ES-I3 (cell line): ENCODE measurements around the gene CLEC7A.

Experiments
- H3K36me3 ChIP-seq: 2 replicates; pipeline ENCODE4 v1.6.1; 2013; ENCODE audit warnings: mild to moderate bottlenecking, low read length, control low read depth, moderate library complexity; ENCODE audit not compliant: insufficient read depth
- H3K4me1 ChIP-seq: 2 replicates; pipeline ENCODE4 v1.6.1; 2013; ENCODE audit warnings: mild to moderate bottlenecking, control low read depth, low read length; ENCODE audit not compliant: insufficient read depth
- H3K9ac ChIP-seq: 2 replicates; pipeline ENCODE4 v1.6.1; 2013; ENCODE audit warnings: low read depth, mild to moderate bottlenecking, low read length, moderate library complexity
- H3K9me3 ChIP-seq: 2 replicates; pipeline ENCODE4 v1.6.1; 2013; ENCODE audit warnings: mild to moderate bottlenecking, low read length, moderate library complexity; ENCODE audit not compliant: control insufficient read depth, insufficient read depth

CLEC7A gene

DNA sequence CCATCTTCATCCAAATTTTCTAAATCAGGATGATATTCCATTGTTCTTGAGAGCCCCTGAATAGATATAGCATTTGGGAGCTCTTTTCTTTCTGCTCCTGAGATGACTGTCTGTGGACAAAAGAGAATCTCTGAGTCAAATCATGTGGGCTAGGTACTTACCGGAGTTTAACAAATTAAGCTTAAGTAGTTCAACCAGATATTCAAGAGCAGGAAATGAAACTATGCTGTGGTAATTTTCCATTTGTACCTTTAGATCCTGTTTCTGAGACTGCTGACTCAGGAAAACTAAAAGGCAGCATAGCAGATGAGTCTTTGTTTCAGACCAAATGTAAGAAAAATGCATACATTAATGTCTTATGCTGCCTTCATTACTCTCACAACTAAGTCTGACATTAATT is at the start of gene CLEC7A:
Gene CLEC7A, minus strand, starts transcription at position 158 of the 400 bp plus-strand sequence. Its CDS starts 117 bp downstream, at position 41.
- no peak within 1 kb of the TSS for H3K9ac ChIP-seq
- peaks cover 21% of the 10 kb centered on the region for H3K4me1 ChIP-seq
- no peaks in the 10 kb centered on the region for H3K9me3 ChIP-seq
- no peaks in the 10 kb centered on the region for H3K36me3 ChIP-seq

DNA sequence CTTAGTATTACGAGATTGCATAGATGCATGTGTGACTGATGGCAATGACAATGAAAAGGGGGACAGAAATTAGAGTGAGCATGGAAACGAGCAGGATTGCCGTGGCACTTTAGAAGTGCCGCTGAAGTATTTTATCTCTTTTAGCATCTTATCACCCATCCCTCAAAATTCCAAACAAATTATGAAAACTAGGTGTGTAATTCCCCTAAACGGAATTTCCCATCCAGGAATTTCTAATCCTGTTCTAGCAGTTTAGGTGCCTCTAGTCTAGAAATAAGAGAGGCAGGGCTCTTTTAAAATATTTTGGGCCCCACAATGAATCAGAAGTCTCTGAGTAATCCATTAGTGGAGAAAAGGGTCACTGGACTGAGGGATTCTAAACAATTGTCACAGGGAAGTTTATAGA is 49.8 kb upstream of the CLEC7A start:
- Histone ChIP-seq H3K4me1 (0 out of 2 replicates have a peak, but pooled peaks cover 3% of the 10 kb centered on the region), H3K9ac (no peak overlapping the region), H3K9me3 (no peaks in the 10 kb centered on the region), H3K36me3 (no peaks in the 10 kb centered on the region)

DNA sequence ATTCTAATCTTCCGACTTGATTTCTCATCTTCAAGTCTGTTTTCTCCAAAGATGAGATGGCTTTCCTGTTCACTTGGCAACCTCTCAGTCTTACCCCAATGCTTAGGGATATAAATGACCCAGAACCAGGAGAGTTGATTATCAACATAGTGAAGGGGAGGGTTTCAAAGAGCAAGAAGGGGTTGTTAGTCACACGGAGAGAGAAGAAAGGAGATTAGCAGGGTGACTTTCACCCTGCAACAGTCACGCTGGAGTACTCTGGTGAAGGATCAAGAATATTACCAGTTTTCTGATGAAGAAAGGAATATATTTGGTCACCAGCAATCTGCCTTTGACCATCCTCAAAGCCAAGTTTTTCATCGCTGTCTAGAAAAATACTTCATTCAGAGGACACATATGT is 48.8 kb upstream of the CLEC7A start, which contains the start of gene TMEM52B:
Gene TMEM52B, plus strand, starts transcription at position 212 of the 400 bp plus-strand sequence. CDS start 543 bp downstream, outside the sequence.
- H3K9ac ChIP-seq = no peak within 1 kb of the TSS
- no peaks in the 10 kb centered on the region for H3K9me3 ChIP-seq
- 0 out of 2 replicates have a peak, but pooled peaks cover 3% of the 10 kb centered on the region for H3K4me1 ChIP-seq
- H3K36me3 ChIP-seq = no peaks in the 10 kb centered on the region

DNA sequence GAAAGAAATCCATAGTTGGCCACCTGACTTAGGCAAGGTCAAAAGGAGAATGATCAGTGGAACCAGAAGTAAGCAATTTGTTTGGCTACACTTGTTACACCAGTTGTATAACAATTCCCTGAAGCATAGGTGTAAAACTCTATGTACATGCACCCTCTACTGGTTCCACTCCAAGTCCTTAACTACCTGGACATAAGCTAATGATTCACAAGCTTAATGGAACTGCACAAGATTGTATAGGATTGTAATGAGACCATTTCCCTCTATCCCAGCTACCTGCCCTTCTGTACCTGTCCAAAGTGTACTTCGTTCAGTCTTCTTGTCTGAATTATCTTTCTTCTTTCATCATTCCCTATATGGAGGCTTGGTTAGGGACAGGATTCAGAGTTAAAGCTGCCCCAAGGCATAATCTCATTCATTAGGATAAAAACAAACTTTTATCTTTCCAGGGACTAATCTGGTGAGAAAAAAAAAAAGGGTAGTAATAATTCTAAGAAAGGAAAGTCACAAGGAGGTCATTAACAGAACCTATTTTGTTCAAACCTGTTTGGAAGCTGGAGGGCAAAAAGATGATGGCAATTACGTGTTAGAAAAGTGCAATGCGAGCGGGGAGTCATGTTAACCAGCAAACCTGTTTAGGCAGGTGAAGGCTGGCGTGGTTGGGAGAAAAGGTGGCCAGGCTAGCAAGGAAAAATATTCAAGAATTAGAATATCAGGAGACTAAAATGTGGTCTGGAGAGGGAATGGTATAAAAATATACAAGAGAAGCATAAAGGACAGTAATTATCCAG is 46.0 kb upstream of the CLEC7A start:
- Histone ChIP-seq H3K4me1 (no peaks in the 10 kb centered on the region), H3K9me3 (no peaks in the 10 kb centered on the region), H3K36me3 (no peaks in the 10 kb centered on the region), H3K9ac (no peak overlapping the region)

GRCh38 chr12:10174986-10175614 is 45.1 kb upstream of the CLEC7A start:
- H3K9me3 ChIP-seq = no peaks in the 10 kb centered on the region
- H3K4me1 ChIP-seq = no peaks in the 10 kb centered on the region
- no peaks in the 10 kb centered on the region for H3K36me3 ChIP-seq
- no peak overlapping the region for H3K9ac ChIP-seq

GRCh38 chr12:10171973-10172728 is 42.2 kb upstream of the CLEC7A start, which contains the start of gene OLR1:
TSS of gene OLR1 (minus strand) at chr12:10172132. CDS start at chr12:10172077, 55 bp downstream.
- H3K4me1 ChIP-seq = 0 out of 2 replicates have a peak, but pooled peaks cover 4% of the 10 kb centered on the region
- H3K36me3 ChIP-seq = no peaks in the 10 kb centered on the region
- H3K9ac ChIP-seq = no peak within 1 kb of the TSS
- no peaks in the 10 kb centered on the region for H3K9me3 ChIP-seq

DNA sequence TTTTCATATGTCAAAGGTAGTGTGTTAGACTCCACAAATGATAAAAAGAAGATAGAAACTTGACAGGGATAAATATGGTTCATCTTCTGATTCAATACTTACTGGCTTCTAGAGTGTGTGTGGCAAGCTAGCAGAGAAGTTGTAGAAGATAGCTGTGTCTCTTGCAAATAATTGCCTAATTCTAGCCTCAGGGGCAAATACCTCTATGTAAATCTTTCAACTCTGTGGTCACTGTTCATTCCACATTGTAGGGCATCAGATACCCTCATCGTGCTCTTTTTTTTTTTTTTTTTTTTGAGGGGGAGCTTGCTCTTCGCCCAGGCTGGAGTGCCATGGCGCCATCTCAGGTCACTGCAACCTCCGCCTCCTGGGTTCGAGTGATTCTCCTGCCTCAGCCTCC is 40.2 kb upstream of the CLEC7A start:
- Histone ChIP-seq H3K9me3 (no peaks in the 10 kb centered on the region), H3K4me1 (0 out of 2 replicates have a peak, but pooled peaks cover 4% of the 10 kb centered on the region), H3K36me3 (no peaks in the 10 kb centered on the region), H3K9ac (no peak overlapping the region)

DNA sequence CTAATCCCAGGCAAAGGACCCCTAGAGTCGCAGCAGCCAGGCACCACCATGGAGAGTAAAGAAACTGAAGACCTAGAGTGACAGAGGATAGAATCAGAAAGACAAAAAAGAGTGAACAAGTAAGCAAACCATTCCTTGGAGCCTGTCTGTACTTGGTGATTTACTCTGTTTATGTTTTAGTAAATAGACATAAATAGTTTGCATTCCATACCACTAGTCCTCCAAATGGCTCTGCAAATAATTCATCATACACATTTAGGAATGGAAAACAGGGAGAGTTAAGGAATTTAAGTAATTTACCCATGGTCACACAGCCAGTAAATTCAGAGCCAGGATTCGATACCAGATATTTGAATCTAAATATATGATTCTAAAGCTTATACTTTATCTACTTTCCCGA is 39.1 kb upstream of the CLEC7A start:
- no peaks in the 10 kb centered on the region for H3K36me3 ChIP-seq
- H3K9me3 ChIP-seq = no peaks in the 10 kb centered on the region
- H3K4me1 ChIP-seq = 0 out of 2 replicates have a peak, but pooled peaks cover 4% of the 10 kb centered on the region
- H3K9ac ChIP-seq = no peak overlapping the region

- Histone ChIP-seq H3K9ac (no peak overlapping the region), H3K9me3 (no peaks in the 10 kb centered on the region), H3K36me3 (no peaks in the 10 kb centered on the region), H3K4me1 (0 out of 2 replicates have a peak, but pooled peaks cover 4% of the 10 kb centered on the region)
Observed at GRCh38 chr12:10167599-10167998, 37.6 kb upstream of the CLEC7A start.

DNA sequence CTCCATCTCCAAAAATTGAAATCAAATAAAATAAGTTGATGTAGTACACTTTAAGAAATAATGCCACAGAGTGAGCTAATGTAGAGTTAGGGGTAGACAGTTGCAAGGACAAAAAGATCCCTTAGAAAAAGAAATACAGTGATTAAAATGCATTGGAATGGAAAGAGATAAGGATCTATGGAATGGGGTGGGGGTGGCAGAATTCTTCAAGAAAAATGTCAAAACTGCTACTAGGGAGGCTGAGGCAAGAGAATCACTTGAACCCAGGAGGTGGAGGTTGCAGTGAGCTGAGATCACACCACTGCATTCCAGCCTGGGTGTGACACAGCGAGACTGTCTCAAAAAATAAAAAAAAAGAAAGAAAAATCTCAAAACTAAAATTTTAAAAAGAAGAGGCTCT is 35.4 kb upstream of the CLEC7A start:
- Histone ChIP-seq H3K36me3 (no peaks in the 10 kb centered on the region), H3K9me3 (no peaks in the 10 kb centered on the region), H3K4me1 (0 out of 2 replicates have a peak, but pooled peaks cover 4% of the 10 kb centered on the region), H3K9ac (no peak overlapping the region)

DNA sequence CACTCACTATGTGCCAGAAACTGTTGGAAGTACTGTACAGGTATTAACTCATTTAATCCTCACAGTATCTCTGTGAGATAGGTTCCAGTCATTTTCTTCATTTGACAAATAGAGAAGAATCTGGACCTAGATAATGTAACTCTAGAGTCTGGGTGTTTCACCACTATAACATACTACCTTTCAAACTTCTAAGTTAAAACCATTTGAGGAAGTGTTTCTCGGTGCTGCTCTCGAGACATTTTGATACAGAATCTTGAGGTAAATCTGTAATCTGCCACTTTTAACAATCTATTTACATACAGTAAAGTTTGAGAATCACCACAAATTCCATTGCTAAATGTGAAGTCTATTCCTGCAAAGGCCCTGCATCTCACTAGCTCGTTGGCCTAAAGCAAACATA is 33.1 kb upstream of the CLEC7A start:
- H3K9ac ChIP-seq = no peak overlapping the region
- H3K9me3 ChIP-seq = no peaks in the 10 kb centered on the region
- no peaks in the 10 kb centered on the region for H3K36me3 ChIP-seq
- H3K4me1 ChIP-seq = no peaks in the 10 kb centered on the region

DNA sequence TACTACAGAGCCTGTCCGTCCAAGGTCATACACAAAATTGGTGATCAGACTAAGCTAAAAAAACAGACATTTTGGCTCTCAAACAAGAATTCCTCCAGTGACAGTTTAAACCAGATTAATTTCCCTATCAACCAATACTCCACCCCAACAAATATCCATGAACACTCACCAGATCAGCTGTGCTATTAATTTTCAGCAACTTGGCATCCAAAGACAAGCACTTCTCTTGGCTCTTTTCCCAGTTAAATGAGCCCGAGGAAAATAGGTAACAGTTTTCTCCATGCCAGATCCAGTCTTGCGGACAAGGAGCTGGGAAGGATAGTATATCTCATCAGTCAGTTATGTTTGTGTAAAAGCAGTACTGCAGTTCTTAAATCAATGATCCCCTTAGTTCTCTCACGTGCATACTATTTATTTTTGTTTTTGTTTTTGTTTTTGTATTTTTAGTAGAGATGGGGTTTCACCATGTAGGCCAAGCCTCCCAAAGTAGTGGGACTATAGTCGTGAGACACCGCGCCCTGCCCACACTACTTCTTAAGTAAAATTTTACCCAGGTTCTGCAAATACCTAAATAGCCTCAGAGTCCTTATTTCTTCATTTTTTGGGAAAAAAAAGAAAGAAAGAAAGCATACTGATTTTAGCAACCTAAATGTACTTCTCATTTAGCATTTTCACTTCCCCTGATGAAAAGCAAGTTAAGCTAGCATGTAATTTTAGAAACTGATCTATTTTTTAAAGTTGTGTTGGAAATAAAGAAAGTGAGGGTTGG is 30.8 kb upstream of the CLEC7A start:
- Histone ChIP-seq H3K36me3 (no peaks in the 10 kb centered on the region), H3K9me3 (no peaks in the 10 kb centered on the region), H3K4me1 (no peaks in the 10 kb centered on the region), H3K9ac (no peak overlapping the region)

GRCh38 chr12:10159280-10159679 is 29.3 kb upstream of the CLEC7A start:
- Histone ChIP-seq H3K4me1 (no peaks in the 10 kb centered on the region), H3K9me3 (no peaks in the 10 kb centered on the region), H3K36me3 (no peaks in the 10 kb centered on the region), H3K9ac (no peak overlapping the region)

DNA sequence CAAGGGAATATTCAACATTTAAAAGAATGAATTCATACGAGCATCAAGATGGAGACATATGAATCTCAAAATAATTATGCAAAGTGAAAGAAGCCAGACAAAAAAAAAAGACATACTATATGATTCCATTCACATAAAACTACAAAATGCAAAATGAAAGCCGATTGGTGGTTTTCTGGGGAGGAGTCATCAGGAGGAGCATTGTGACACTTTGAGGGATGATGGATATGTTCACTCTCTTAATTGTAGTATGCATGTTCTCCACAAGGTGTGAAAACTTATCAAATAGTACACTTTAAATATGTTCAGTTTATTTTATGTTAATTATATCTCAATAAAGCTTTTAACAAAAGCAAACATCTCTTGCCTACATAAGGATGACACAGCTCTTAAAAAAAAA is 28.4 kb upstream of the CLEC7A start:
- H3K9me3 ChIP-seq = no peaks in the 10 kb centered on the region
- H3K4me1 ChIP-seq = no peaks in the 10 kb centered on the region
- no peaks in the 10 kb centered on the region for H3K36me3 ChIP-seq
- H3K9ac ChIP-seq = no peak overlapping the region
